ENCODE data around the gene MAST4.

DNA sequence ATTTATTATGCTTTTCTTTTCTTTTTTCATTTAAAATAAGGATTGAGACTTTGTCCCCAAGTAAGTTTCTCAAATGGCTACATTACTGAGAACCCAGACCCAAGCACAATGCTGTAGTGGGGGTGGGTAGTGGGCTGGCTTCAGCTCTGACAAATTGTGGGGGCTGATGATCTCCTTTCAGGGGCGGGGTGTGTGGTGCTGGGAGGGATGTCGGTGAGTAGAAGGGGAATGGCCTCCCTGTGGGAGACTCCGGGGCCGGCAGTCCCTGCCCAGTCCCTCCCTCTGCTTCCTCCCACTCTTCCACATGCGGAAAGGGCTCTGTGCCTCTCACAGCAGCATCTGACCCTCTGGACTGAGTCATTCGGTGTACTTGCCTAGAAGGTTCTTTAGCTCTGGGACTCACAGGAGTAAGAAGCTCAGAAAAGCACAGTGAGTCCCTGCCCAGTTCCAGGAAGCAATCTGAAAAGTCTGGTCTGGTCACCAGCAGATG, 586.2 kb downstream of the MAST4 start:
- TF ChIP-seq CTCF (IDR thresholded peaks at IDR 0.05) (no peak), POLR2A (IDR thresholded peaks at IDR 0.05) (peak; percentile 15), POLR2AphosphoS5 (IDR thresholded peaks at IDR 0.05) (peak; percentile 48)
